Stimulated activated naive CD8-positive, alpha-beta T cell treated with anti-CD3 and anti-CD28 coated beads, Interleukin-15, amount 100 ng/mL, for 72 hours (primary cell): ENCODE results near the gene PKN1.
"Not testable (repeated sequence)": the region's sequence is repeated elsewhere in the genome, so short reads cannot be mapped to it uniquely, and the experiment has no call there.

Experiments
- ATAC-seq: fragments of 150-1000 bp; cut with Tn5 transposase; 2 replicates; pipeline ENCODE4 v1.10.0; 2021; ENCODE audit warnings: mild to moderate bottlenecking, moderate library complexity
- DNase-seq, 2 donors: peaks; one replicate each; pipeline ENCODE4 v3.0.0; 2021 to 2022
- H3K27ac Mint-ChIP-seq, 2 donors: one replicate each; pipeline ENCODE4 v1.8.0; 2022; ENCODE audit warnings: mild to moderate bottlenecking in 2 of 2, mixed read lengths in 2 of 2, moderate library complexity in 2 of 2
- H3K27me3 Mint-ChIP-seq: one replicate; pipeline ENCODE4 v1.8.0; 2022; ENCODE audit warnings: mixed read lengths
- H3K4me1 Mint-ChIP-seq: one replicate; pipeline ENCODE4 v1.8.0; 2022; ENCODE audit warnings: mild to moderate bottlenecking, mixed read lengths
- H3K4me3 Mint-ChIP-seq, 2 donors: one replicate each; pipeline ENCODE4 v1.8.0; 2022; ENCODE audit warnings: mild to moderate bottlenecking in 2 of 2, mixed read lengths in 2 of 2, moderate library complexity in 1 of 2
- H3K9me3 Mint-ChIP-seq, 2 donors: one replicate each; pipeline ENCODE4 v1.8.0; 2022; ENCODE audit warnings: mixed read lengths in 2 of 2

PKN1 gene

GRCh38 chr19:14432791-14433553 lies at the start of gene PKN1:
Gene PKN1, plus strand, starts transcription at chr19:14433306. Its CDS starts 216 bp downstream, at chr19:14433522.
- peak; percentile 47 for ATAC-seq
- peaks cover 59% of the 10 kb centered on the region for H3K4me1 Mint-ChIP-seq

DNA sequence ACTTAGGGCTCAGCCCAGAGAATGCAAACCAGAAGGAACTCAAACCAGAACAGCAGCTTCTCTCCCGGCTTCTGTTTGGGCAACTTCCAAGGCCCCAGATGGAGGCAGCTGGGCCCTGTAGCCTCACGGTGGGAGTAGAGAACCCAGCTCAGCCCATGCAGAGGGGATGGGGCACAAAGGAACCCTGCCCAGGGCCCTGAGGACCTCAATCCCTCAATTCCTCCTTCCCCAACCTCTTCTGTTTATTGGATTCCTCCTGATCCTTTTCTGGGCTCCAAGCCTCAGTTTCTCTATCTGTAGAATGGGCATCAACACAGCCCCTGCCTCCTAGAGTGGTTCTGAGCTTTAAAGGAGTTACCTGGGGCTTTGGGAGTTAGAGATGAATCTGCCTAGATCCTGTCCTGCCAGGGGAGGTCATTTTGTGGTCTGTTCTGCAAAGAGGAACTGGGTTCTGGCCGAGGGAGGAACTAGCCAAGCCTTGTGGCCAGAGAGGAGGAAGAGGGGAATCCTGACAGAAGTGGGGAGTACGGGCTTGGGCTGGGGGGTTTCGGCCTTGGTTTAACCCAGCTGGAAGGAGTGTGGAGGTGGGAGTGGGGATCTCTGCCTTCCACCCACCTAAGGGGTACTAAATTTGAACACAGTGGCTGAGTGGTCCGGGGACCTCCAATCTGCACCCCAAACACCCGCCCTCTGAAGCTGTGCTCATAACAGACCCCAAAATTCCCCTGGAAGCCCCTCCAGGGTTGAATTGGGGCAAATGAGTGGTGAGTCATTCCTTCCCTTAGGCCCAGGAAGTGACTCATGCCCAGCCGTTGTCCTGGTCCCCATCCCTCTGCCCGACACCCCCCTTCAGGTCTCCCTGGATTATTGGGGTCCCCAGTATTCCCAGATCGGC lies 49.2 kb upstream of the PKN1 start:
- DNase-seq, result peak in 1 of 2 donors; percentile 76
- peaks cover 47% of the 10 kb centered on the region for H3K4me1 Mint-ChIP-seq
- peak overlapping the region; percentile 93 to 96 for H3K27ac Mint-ChIP-seq
- H3K4me3 Mint-ChIP-seq, result peak overlapping the region; percentile 86 to 91
- H3K9me3 Mint-ChIP-seq, result no peaks in the 10 kb centered on the region
- peak; percentile 42 for ATAC-seq
- no peaks in the 10 kb centered on the region for H3K27me3 Mint-ChIP-seq

More at GRCh38 chr19:14432791-14433553, at the start of gene PKN1:
- peak; percentile 63 to 64 for DNase-seq
- H3K27ac Mint-ChIP-seq, result peak within 1 kb of the TSS; percentile 83 to 89
- H3K9me3 Mint-ChIP-seq, result no peaks in the 10 kb centered on the region
- H3K27me3 Mint-ChIP-seq, result no peaks in the 10 kb centered on the region
- peak within 1 kb of the TSS; percentile 86 to 93 for H3K4me3 Mint-ChIP-seq

GRCh38 chr19:14385492-14385891 lies 47.6 kb upstream of the PKN1 start:
- DNase-seq, result no peak
- H3K9me3 Mint-ChIP-seq, result no peaks in the 10 kb centered on the region
- H3K27me3 Mint-ChIP-seq, result no peaks in the 10 kb centered on the region
- peaks cover 42% of the 10 kb centered on the region for H3K4me1 Mint-ChIP-seq
- no peak for ATAC-seq
- peak overlapping the region; percentile 86 to 91 for H3K4me3 Mint-ChIP-seq
- H3K27ac Mint-ChIP-seq, result peak overlapping the region; percentile 93 to 96

GRCh38 chr19:14390548-14390947 lies 42.6 kb upstream of the PKN1 start:
- Mint-ChIP-seq H3K27me3 (no peaks in the 10 kb centered on the region), H3K4me1 (peaks cover 53% of the 10 kb centered on the region), H3K9me3 (no peaks in the 10 kb centered on the region), H3K27ac (peak overlapping the region in 1 of 2 donors; percentile 90), H3K4me3 (no peak overlapping the region)
- no peak for DNase-seq
- ATAC-seq, result no peak

DNA sequence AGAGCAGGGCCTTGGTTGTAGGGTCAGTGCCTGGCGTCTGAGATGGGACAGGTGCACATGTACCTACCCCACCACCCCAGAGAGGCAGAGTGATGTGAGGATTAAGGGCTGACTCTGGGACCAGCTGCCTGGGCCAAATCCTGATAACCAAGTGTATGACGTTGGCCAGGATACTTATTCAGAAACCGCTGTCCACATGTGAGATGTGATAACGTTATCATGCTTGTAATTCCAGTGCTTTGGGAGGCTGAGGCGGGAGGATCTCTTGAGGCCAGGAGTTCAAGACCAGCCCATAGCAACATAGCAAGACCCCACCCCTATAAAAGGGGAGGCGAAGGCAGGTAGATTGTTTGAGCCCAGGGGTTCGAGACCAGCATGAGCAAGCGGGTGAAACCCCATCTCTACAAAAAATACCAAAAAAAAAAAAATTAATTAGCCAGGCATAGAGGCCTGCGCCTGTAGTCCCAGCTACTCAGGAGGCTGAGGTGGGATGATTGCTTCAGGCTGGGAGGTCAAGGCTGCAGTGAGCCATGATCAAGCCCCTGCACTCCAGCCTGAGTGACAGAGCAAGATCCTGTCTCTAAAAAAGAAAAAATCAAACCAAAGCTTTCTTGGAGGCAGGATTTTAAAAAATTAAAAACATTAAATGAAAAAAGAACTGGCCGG lies 41.8 kb upstream of the PKN1 start:
- Mint-ChIP-seq H3K4me3 (no peak overlapping the region), H3K27me3 (no peaks in the 10 kb centered on the region), H3K27ac (peak overlapping the region in 1 of 2 donors; percentile 78), H3K9me3 (no peaks in the 10 kb centered on the region), H3K4me1 (peaks cover 60% of the 10 kb centered on the region)
- DNase-seq, result no peak
- no peak for ATAC-seq

GRCh38 chr19:14393329-14393728 lies 39.8 kb upstream of the PKN1 start:
- ATAC-seq (peak; percentile 9), DNase-seq (no peak)
- Mint-ChIP-seq H3K27me3 (no peaks in the 10 kb centered on the region), H3K4me3 (peak overlapping the region in 1 of 2 donors; percentile 40), H3K4me1 (peaks cover 72% of the 10 kb centered on the region), H3K9me3 (no peaks in the 10 kb centered on the region), H3K27ac (peak overlapping the region; percentile 75 to 87)

GRCh38 chr19:14394167-14394566 lies 38.9 kb upstream of the PKN1 start:
- DNase-seq (no peak), ATAC-seq (peak; percentile 28)
- no peaks in the 10 kb centered on the region for H3K27me3 Mint-ChIP-seq
- no peaks in the 10 kb centered on the region for H3K9me3 Mint-ChIP-seq
- peaks cover 65% of the 10 kb centered on the region for H3K4me1 Mint-ChIP-seq
- H3K4me3 Mint-ChIP-seq, result no peak overlapping the region
- peak overlapping the region; percentile 43 to 59 for H3K27ac Mint-ChIP-seq

DNA sequence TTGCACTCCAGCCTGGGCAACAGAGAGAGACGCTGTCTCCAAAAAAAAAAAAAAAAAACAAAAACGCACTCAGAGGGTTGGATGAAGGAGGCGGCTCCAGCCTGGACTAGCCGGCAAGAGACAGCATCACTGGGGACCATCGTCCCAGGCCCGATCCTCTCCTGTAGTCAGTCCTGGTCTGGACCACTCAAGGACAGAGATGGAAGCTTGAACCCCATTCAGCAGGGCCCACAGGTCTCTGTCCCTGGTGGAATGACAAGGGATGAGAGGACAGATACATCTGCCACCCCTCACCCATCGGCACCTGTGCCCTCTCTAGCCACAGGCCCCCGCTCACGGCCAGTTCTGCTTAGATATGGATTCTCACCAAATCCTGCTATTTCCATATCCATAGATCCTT lies 37.8 kb upstream of the PKN1 start:
- Mint-ChIP-seq H3K9me3 (no peaks in the 10 kb centered on the region), H3K4me1 (peaks cover 59% of the 10 kb centered on the region), H3K27ac (peak overlapping the region in 1 of 2 donors; percentile 59), H3K27me3 (no peaks in the 10 kb centered on the region), H3K4me3 (no peak overlapping the region)
- ATAC-seq (peak; percentile 11), DNase-seq (no peak)

DNA sequence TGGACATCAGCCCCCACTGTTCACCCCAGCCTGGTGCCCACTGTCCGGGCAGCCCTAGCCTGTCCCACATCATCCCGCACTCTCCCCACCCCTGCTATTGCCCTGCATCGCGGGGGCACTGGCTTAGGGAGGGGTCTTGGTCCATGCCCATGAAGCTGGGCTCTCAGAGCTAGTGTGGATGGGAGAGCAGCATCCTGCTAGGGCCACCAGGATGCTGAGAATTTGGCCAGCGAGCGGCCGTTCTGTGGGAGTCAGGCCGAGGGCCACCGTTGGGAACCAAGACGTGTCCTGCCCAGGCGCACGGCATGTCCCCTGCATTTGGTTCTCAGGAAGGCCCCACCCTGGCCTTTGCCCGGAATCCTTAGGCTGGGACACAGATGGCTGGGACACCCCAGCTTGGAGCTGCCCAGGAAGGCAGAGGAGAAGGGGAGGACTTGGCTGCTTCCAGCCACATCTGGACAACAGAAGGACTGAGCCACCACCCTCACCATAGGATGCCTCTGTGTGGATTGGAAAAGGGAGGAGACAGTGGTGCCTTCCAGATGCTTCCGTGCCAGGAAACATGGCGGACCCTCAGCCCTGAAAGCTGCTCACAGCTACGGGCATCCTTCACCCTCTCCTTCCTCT lies 37.3 kb upstream of the PKN1 start:
- peak overlapping the region in 1 of 2 donors; percentile 45 for H3K27ac Mint-ChIP-seq
- peak overlapping the region in 1 of 2 donors; percentile 33 for H3K4me3 Mint-ChIP-seq
- peaks cover 56% of the 10 kb centered on the region for H3K4me1 Mint-ChIP-seq
- ATAC-seq (peak; percentile 8), DNase-seq (no peak)
- no peaks in the 10 kb centered on the region for H3K27me3 Mint-ChIP-seq
- no peaks in the 10 kb centered on the region for H3K9me3 Mint-ChIP-seq

- not testable (repeated sequence) for DNase-seq, ATAC-seq, H3K9me3 Mint-ChIP-seq, H3K27me3 Mint-ChIP-seq, H3K4me3 Mint-ChIP-seq
- peaks cover 58% of the 10 kb centered on the region for H3K4me1 Mint-ChIP-seq
- H3K27ac Mint-ChIP-seq, result peak overlapping the region; percentile 13 to 46
Measured at GRCh38 chr19:14396730-14397129, 36.4 kb upstream of the PKN1 start.

GRCh38 chr19:14397168-14397567 lies 35.9 kb upstream of the PKN1 start:
- peak overlapping the region in 1 of 2 donors; percentile 89 for H3K27ac Mint-ChIP-seq
- DNase-seq, result not testable (repeated sequence)

DNA sequence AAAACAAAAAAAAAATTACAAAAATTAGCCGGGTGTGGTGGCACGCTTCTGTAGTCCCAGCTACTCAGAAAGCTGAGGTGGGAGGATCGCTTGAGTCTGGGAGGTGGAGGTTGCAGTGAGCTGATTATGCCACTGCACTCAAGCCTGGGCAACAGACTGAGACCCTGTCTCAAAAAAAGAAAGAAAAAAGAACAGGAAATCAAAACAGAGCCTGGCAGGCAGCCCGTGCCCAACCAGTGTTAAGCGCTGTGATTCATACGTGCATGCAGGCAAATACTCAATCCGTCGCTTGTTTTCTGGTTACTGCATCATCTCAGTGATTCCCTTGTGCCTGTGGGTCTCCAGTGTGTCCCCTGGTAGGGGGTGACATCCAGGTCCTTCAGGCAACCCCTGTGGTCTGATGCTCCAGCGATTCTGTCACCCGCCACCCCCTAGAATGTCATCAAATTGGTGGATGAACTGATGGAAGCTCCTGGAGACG lies 32.1 kb upstream of the PKN1 start:
- ATAC-seq (no peak), DNase-seq (no peak)
- peaks cover 0 to 5% of the 10 kb centered on the region in 2 donors for H3K9me3 Mint-ChIP-seq
- H3K27ac Mint-ChIP-seq, result peak overlapping the region; percentile 2 to 49
- peaks cover 42% of the 10 kb centered on the region for H3K4me1 Mint-ChIP-seq
- no peak overlapping the region for H3K4me3 Mint-ChIP-seq
- no peaks in the 10 kb centered on the region for H3K27me3 Mint-ChIP-seq

More at GRCh38 chr19:14397168-14397567, 35.9 kb upstream of the PKN1 start:
- ATAC-seq, H3K9me3 Mint-ChIP-seq, H3K27me3 Mint-ChIP-seq, H3K4me3 Mint-ChIP-seq: not testable (repeated sequence)
- H3K4me1 Mint-ChIP-seq, result peaks cover 58% of the 10 kb centered on the region

DNA sequence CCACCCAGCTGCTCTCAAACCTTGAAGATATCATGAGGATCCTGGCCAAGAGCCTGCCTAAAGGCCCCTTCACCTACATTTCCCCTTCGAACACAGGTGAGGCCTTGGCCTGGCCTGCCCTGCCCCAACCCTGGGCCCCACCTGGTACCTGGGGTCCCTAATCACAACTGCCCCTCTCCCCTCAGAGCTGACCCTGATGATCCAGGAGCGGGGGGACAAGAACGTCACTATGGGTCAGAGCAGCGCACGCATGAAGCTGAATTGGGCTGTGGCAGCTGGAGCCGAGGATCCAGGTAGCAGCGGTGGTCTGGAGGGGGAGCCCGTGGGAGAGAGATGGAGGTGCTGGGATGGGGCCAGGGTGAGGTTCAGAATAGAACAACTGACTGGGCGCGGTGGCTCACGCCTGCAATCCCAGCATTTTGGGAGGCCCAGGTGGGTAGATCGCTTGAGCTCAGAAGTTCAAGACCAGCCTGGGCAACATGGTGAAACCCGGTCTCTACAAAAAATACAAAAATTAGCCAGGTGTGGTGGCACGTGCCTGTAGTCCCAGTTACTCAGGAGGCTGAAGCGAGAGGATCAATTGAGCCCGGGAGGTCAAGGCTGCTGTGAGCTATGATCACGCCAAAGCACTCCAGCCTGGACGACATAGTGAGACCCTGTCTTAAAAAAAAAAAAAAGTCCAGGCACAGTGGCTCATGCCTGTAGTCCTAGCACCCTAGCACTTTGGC lies 31.5 kb upstream of the PKN1 start:
- peaks cover 42% of the 10 kb centered on the region for H3K4me1 Mint-ChIP-seq
- H3K27ac Mint-ChIP-seq, result peak overlapping the region in 1 of 2 donors; percentile 2
- H3K9me3 Mint-ChIP-seq, result peaks cover 0 to 5% of the 10 kb centered on the region in 2 donors
- DNase-seq (no peak), ATAC-seq (no peak)
- no peaks in the 10 kb centered on the region for H3K27me3 Mint-ChIP-seq
- no peak overlapping the region for H3K4me3 Mint-ChIP-seq
